Skin of body (tissue), 2 donors: ENCODE data around the gene RNF146. TPM values are rescaled to one million over a fixed set of nuclear protein-coding genes. Genes with fewer than 3 reads are reported as not detected.
A peak's percentile ranks its signal among the peaks of the same experiment; 100 is the strongest.
"Not testable (repeated sequence)": the region's sequence is repeated elsewhere in the genome, so short reads cannot be mapped to it uniquely, and the experiment has no call there.

Experiments
- DNase-seq: peaks from one replicate; lab custom pipeline; 2025; lab: John Stamatoyannopoulos, UW
- total RNA-seq: library from RNA; depleted of rRNA; stranded (reverse); fragments of >200 nt; gene quantifications from one replicate; pipeline ENCODE4 v1.2.3, GENCODE V29; 2014

The RNF146 gene, protein sequence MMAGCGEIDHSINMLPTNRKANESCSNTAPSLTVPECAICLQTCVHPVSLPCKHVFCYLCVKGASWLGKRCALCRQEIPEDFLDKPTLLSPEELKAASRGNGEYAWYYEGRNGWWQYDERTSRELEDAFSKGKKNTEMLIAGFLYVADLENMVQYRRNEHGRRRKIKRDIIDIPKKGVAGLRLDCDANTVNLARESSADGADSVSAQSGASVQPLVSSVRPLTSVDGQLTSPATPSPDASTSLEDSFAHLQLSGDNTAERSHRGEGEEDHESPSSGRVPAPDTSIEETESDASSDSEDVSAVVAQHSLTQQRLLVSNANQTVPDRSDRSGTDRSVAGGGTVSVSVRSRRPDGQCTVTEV
- total RNA-seq = 46.5 TPM

DNA sequence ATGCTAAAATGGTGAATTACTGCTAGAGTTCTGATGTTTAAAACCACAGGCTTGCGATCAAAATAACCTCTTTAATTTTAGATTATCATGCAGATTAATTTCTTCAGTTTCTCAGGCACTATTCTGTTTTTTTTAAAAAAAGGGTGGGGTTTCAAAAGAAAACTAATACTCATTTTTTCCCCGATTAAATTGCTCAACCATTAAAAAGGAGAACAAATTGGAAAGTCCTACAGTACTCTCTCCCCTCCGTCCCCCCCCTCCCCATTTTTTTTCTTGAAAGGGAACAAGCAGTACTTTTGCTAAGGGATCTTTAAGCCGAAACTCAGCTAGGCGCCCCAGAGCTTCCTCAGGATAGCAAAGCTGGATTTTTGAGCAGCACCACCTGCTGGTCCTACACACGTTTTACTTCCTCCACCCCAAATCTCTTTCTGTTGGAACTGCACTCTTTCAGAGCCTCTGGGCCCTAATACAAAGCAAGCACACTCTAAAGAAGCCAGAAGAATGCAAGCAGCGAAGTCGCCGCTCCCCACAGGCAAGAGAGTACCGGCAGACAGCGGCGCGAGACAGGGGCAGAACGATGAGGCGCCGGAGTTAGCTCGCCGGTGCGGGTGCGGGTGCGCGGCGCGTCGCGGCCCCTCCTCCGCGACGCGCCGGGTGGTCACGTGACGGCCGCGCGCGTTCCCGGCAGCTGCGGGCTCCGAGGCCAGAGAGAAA is at the start of gene RNF146:
TSS of gene RNF146 (plus strand) at position 687 of the 714 bp plus-strand sequence. CDS start 13,475 bp downstream, outside the sequence.
- peak; percentile 90 for DNase-seq

DNA sequence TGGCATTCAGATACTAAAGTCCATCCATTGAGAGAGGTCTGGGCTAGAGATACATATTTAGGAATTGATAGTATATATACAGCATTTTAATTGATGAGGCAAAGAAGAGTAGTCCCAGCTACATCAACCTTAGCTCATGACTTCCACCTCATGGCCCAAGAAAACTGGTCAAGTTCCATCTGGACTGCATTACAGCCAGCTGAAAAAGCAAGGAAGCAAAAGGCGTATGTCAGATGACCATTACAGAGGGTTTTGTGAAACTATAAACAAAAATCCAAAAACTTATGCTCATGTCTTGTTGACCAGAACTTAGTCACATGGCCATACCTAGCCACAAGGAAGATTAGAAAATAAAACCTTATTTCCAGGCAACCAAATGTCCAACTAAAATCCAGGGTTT is 46.8 kb upstream of the RNF146 start:
- DNase-seq = no peak

GRCh38 chr6:127221201-127221600 is 45.5 kb upstream of the RNF146 start:
- no peak for DNase-seq

DNA sequence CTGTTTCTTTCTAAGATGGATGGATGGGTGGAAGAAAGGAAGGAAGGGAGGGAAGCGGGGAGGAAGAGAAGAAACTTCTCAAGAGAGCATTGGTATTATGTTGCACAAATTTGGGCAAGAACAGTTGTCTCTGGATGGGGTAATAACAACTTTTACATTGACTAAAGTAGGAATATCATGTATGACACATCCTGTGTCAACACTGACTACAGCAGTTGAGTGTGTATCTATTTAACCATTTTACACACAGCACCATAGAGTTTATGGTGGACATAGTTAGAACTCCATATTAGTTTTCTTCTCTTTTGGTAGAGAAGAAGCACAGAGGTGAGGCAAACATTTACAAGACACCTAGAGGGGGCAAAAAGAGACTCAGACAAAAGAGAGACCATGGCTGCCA is 44.2 kb upstream of the RNF146 start:
- DNase-seq = no peak

DNA sequence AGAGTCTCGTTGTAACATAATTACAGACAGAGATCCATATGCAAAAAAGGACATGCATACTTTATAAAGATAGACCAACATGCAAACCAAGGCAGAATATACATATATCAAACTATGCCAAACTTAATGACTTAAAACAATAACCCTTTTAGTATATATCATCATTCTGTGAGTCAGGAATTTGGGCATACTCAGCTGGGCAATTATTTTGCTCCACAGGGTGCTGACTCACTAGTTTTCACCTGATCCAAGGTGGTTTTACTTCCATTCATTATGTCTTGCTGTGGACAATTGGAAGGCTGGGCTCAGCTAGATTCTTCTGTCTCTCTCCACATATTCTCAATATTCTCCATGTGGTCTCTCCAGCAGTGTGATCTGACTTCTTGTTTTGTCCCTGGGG is 41.2 kb upstream of the RNF146 start:
- DNase-seq = no peak

DNA sequence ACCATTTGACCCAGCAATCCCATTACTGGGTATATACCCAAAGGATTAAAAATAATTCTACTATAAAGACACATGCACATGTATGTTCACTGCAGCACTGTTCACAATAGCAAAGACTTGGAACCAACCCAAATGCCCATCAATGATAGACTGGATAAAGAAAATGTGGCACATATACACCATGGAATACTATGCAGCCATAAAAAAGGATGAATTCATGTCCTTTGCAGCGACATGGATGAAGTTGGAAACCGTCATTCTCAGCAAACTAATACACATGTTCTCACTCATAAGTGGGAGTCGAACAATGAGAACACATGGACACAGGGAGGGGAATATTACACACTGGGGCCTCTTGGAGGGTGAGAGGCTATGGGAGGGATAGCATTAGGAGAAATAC is 32.8 kb upstream of the RNF146 start:
- DNase-seq = not testable (repeated sequence)

- DNase-seq = no peak
These were observed 23.2 kb upstream of the RNF146 start for GRCh38 chr6:127243501-127243900.

- DNase-seq = peak; percentile 27
These were observed 19.3 kb upstream of the RNF146 start for GRCh38 chr6:127247114-127248096.

DNA sequence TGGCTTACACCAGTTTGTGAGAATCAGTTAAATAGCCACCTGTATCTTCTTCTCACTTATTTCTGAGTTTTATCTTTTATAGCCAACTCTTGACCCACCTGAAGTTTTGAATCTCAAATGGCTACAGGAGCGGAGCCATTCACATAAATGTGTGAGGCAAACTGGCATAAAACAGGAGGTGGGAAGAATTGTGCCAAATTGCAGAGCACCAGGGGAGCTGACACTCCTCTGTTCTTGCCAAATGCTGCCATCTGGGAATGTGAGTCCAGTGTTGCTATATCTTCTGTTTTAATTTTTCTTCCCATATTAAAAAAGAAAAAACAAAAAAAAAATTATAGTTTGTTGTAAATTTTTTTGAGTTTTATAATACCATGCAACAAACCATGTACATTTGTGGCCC is 17.0 kb upstream of the RNF146 start:
- no peak for DNase-seq

DNA sequence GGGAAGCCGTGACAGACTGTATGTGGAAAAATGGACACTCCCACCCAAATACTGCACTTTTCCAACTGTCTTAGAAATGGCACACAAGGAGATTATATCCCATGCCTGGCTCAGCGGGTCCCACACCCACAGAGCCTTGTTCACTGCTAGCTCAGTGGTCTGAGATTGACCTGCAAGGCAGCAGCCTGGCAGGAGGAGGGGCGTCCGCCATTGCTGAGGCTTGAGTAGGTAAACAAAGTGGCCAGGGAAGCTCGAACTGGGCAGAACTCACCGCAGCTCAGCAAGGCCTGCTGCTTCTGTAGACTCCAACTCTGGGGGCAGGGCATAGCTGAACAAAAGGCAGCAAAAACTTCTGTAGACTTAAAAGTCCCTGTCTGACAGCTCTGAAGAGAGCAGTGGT is 11.4 kb upstream of the RNF146 start:
- no peak for DNase-seq

- no peak for DNase-seq
These were observed 3.8 kb upstream of the RNF146 start for GRCh38 chr6:127262896-127263295.

- DNase-seq = no peak
These were observed 3.2 kb upstream of the RNF146 start for GRCh38 chr6:127263481-127263880.

DNA sequence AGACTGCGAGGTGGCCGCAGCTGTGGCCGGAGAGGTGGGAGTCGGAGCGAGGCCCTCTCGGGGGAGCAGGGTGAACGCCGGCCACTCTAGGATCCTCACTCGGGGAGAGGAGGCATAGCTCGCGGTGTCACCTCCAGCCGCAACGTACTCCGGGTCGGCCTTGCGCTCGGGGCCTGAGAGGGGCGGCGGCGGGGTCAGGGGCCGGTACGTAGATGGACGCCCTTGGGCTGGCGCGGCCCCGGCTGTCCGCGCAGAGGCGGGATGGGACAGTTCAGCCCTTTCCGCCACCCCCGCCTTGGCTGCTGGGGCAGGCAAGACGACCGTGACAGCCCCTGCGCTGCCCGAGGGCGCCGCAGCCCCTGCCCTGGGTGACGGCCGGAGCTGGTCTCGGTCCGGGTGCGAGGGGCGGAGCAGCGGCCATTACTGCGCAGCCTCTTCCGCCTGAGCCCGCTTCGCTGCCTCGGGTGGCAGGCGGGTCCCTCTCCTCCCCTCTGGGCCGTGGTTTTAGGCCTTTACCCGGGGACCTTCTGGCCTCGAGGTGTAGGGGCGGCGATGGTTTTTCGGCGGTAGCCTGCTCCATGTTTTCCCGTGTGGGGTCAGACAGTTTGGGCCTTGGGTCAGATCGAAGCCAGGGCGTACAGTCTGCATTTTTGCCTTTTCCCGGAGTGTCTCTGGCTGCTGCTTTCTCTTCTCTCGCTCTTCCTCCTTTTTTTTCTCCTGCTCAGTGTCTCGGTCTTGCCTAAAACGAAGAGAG is 405 bp downstream of the RNF146 start:
- DNase-seq = peak; percentile 58

GRCh38 chr6:127267646-127268625 is 1.3 kb downstream of the RNF146 start:
- peak; percentile 54 for DNase-seq

- no peak for DNase-seq
These were observed 5.9 kb downstream of the RNF146 start for GRCh38 chr6:127272576-127272975.

GRCh38 chr6:127273499-127273898 is 6.8 kb downstream of the RNF146 start:
- no peak for DNase-seq

- no peak for DNase-seq
These were observed 9.7 kb downstream of the RNF146 start for GRCh38 chr6:127276331-127276730.

GRCh38 chr6:127277878-127278843 is 11.5 kb downstream of the RNF146 start:
- no peak for DNase-seq
